ENCODE results near the gene GRIK1.
A peak's percentile ranks its signal among the peaks of the same experiment; 100 is the strongest.

Gene GRIK1

GRCh38 chr21:29904359-29905282, 35.2 kb downstream of the GRIK1 start:
- DNase-seq, result no peak

- DNase-seq, result no peak
These were observed 42.9 kb downstream of the GRIK1 start for GRCh38 chr21:29896884-29897283.

- DNase-seq, result no peak
These were observed 46.1 kb downstream of the GRIK1 start for GRCh38 chr21:29893687-29894086.

- no peak for DNase-seq
These were observed 47.4 kb downstream of the GRIK1 start for GRCh38 chr21:29892379-29892778.

- DNase-seq, result no peak
These were observed 51.4 kb downstream of the GRIK1 start for GRCh38 chr21:29888437-29888836.

- DNase-seq, result no peak
These were observed 52.3 kb downstream of the GRIK1 start for GRCh38 chr21:29887313-29888009.

GRCh38 chr21:29885491-29885890, 54.3 kb downstream of the GRIK1 start:
- no peak for DNase-seq

- DNase-seq, result no peak
These were observed 63.9 kb downstream of the GRIK1 start for GRCh38 chr21:29875873-29876272.

GRCh38 chr21:29875036-29875716, 64.6 kb downstream of the GRIK1 start:
- DNase-seq, result no peak

GRCh38 chr21:29873908-29874307, 65.9 kb downstream of the GRIK1 start:
- no peak for DNase-seq

- DNase-seq, result no peak
These were observed 69.0 kb downstream of the GRIK1 start for GRCh38 chr21:29870814-29871213.

GRCh38 chr21:29867796-29868195, 72.0 kb downstream of the GRIK1 start:
- no peak for DNase-seq

GRCh38 chr21:29860346-29860745, 79.5 kb downstream of the GRIK1 start:
- no peak for DNase-seq

GRCh38 chr21:29857150-29857549, 82.6 kb downstream of the GRIK1 start:
- DNase-seq, result no peak

- no peak for DNase-seq
These were observed 85.0 kb downstream of the GRIK1 start for GRCh38 chr21:29854795-29855194.

GRCh38 chr21:29851611-29852010, 88.2 kb downstream of the GRIK1 start:
- DNase-seq, result no peak

GRCh38 chr21:29849735-29850176, 90.0 kb downstream of the GRIK1 start:
- peak; percentile 17 for DNase-seq

- DNase-seq, result no peak
These were observed 96.0 kb downstream of the GRIK1 start for GRCh38 chr21:29843804-29844203.

- no peak for DNase-seq
These were observed 105.2 kb downstream of the GRIK1 start for GRCh38 chr21:29834617-29835016.

- no peak for DNase-seq
These were observed 107.6 kb downstream of the GRIK1 start for GRCh38 chr21:29832217-29832616.

- no peak for DNase-seq
These were observed 110.1 kb downstream of the GRIK1 start for GRCh38 chr21:29829564-29830275.

GRCh38 chr21:29827647-29828046, 112.1 kb downstream of the GRIK1 start:
- DNase-seq, result no peak

- DNase-seq, result no peak
These were observed 112.6 kb downstream of the GRIK1 start for GRCh38 chr21:29827236-29827635.

Data from activated T-cell treated with anti-CD3 and anti-CD28 coated beads, Interleukin-2, amount 50 U/mL, for 1 hour (primary cell).